ENCODE results near the gene SPA17. TPM values are rescaled to one million over a fixed set of nuclear protein-coding genes. Genes with fewer than 3 reads are reported as not detected.

The SPA17 gene
- polyA plus RNA-seq, 3 donors = 0.75 to 6.7 (median 4.2) TPM

DNA sequence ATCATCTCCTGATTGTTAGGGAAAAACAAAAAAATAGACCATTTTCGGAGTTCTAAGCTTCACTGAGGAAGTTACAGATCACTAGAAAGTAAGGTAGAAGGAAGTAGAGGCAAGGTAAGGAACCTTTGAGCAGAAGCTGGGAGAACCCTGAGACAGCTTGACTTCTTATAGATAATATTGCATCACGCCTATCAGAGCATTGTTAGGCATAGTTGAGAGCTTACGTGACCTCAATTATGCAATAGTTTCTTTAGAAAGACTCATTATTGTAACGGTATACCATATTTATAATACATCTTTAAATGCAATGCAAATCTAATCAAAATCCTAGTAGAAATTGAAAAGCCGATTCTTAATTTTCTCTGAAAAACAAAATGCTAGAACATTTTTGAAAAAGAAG is 46.2 kb upstream of the SPA17 start:
- Mint-ChIP-seq H3K9me3 (peaks cover 0 to 2% (median 0%) of the 10 kb centered on the region in 7 donors), H3K27ac (peak overlapping the region in 3 of 7 donors; percentile 42 to 47 (median 46)), H3K36me3 (peaks cover 61 to 66% of the 10 kb centered on the region in 2 donors), H3K27me3 (ENCODE audit: low read depth in 3 of 3) (no peaks in the 10 kb centered on the region), H3K4me3 (no peak overlapping the region), H3K4me1 (peaks cover 27% of the 10 kb centered on the region)
- Histone ChIP-seq H3K79me2 (ENCODE audit: insufficient read depth, low read length) (peaks cover 51% of the 10 kb centered on the region), H3K9ac (ENCODE audit: insufficient read depth, low read length, poor library complexity, severe bottlenecking) (no peak overlapping the region), H3K27me3 (ENCODE audit: control insufficient read depth in 2 of 2, insufficient read depth in 2 of 2, low read length in 2 of 2) (no peaks in the 10 kb centered on the region), H3K36me3 (replicated peaks in 1 of 2; ENCODE audit: control insufficient read depth in 1 of 2, insufficient read depth in 2 of 2, low read length in 2 of 2) (peaks cover 69 to 77% of the 10 kb centered on the region in 2 donors), H3K27ac (ENCODE audit: low read depth in 1 of 2, low read length in 2 of 2) (peak overlapping the region in 1 of 2 donors; percentile 42), H3K4me3 (replicated peaks in 1 of 3; ENCODE audit: low read depth in 2 of 3, low read length in 3 of 3) (no peak overlapping the region), H3K4me1 (ENCODE audit: control insufficient read depth in 1 of 2, insufficient read depth in 2 of 2, low read length in 2 of 2) (peaks cover 12 to 23% of the 10 kb centered on the region in 2 donors), H3K9me3 (replicated peaks in 1 of 2; ENCODE audit: control insufficient read depth in 1 of 2, insufficient read depth in 1 of 2, low read length in 2 of 2) (no peaks in the 10 kb centered on the region), H4K20me1 (ENCODE audit: insufficient read depth, low read length) (peaks cover 68% of the 10 kb centered on the region), H3K4me2 (replicated peaks; ENCODE audit: extremely low read depth, low read length, poor library complexity, severe bottlenecking) (no peak overlapping the region), H2AFZ (ENCODE audit: insufficient read depth, low read depth, low read length, poor library complexity, severe bottlenecking) (no peak overlapping the region)
- DNase-seq = peak in 2 of 3 donors; percentile 13 to 15
- WGBS (ENCODE audit: insufficient coverage) = no CpG with 5 or more reads among the region's 5 CpGs
- TF ChIP-seq, protein P1, sequence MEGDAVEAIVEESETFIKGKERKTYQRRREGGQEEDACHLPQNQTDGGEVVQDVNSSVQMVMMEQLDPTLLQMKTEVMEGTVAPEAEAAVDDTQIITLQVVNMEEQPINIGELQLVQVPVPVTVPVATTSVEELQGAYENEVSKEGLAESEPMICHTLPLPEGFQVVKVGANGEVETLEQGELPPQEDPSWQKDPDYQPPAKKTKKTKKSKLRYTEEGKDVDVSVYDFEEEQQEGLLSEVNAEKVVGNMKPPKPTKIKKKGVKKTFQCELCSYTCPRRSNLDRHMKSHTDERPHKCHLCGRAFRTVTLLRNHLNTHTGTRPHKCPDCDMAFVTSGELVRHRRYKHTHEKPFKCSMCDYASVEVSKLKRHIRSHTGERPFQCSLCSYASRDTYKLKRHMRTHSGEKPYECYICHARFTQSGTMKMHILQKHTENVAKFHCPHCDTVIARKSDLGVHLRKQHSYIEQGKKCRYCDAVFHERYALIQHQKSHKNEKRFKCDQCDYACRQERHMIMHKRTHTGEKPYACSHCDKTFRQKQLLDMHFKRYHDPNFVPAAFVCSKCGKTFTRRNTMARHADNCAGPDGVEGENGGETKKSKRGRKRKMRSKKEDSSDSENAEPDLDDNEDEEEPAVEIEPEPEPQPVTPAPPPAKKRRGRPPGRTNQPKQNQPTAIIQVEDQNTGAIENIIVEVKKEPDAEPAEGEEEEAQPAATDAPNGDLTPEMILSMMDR (IDR thresholded peaks at IDR 0.05) = no peak
- intact Hi-C loops (cut with micrococcal nuclease) = no loop called here

DNA sequence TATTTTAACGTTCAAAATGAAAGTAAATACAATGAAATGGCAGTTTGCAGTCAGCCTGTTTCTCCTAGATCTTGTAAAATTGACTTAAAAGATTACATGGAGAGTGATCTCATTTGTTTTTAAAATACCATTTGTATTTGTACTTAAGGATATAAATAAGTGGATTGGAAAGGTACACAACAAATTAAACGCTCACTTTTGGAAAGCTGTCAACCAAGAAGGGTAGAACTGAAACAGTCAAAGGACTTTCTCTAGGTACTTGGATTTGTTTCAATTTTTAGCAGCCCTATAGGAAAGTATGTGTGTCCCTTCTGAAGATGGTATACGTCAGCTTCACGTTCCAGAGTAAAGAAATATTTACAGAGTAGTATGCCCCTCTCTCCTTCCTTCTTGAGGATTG is 43.7 kb upstream of the SPA17 start:
- no peak overlapping the region for H3K4me3 ChIP-seq (replicated peaks in 1 of 3; ENCODE audit: low read depth in 2 of 3, low read length in 3 of 3)
- no peak for DNase-seq
- peaks cover 3 to 13% of the 10 kb centered on the region in 2 donors for H3K4me1 ChIP-seq (ENCODE audit: control insufficient read depth in 1 of 2, insufficient read depth in 2 of 2, low read length in 2 of 2)
- TF ChIP-seq, protein P1 (IDR thresholded peaks at IDR 0.05) = no peak
- Mint-ChIP-seq H3K4me1 (peaks cover 13% of the 10 kb centered on the region), H3K27me3 (ENCODE audit: low read depth in 3 of 3) (no peaks in the 10 kb centered on the region), H3K4me3 (no peak overlapping the region), H3K27ac (no peak overlapping the region), H3K9me3 (peaks cover 0 to 2% (median 0%) of the 10 kb centered on the region in 7 donors), H3K36me3 (peaks cover 74 to 86% of the 10 kb centered on the region in 2 donors)
- H3K36me3 ChIP-seq (replicated peaks in 1 of 2; ENCODE audit: control insufficient read depth in 1 of 2, insufficient read depth in 2 of 2, low read length in 2 of 2) = peaks cover 88 to 93% of the 10 kb centered on the region in 2 donors
- no peak overlapping the region for H3K9ac ChIP-seq (ENCODE audit: insufficient read depth, low read length, poor library complexity, severe bottlenecking)
- peaks cover 51% of the 10 kb centered on the region for H4K20me1 ChIP-seq (ENCODE audit: insufficient read depth, low read length)
- no peak overlapping the region for H3K4me2 ChIP-seq (replicated peaks; ENCODE audit: extremely low read depth, low read length, poor library complexity, severe bottlenecking)
- H3K27me3 ChIP-seq (ENCODE audit: control insufficient read depth in 2 of 2, insufficient read depth in 2 of 2, low read length in 2 of 2) = no peaks in the 10 kb centered on the region
- H2AFZ ChIP-seq (ENCODE audit: insufficient read depth, low read depth, low read length, poor library complexity, severe bottlenecking) = no peak overlapping the region
- intact Hi-C loops (cut with micrococcal nuclease) = no loop called here
- H3K9me3 ChIP-seq (replicated peaks in 1 of 2; ENCODE audit: control insufficient read depth in 1 of 2, insufficient read depth in 1 of 2, low read length in 2 of 2) = no peaks in the 10 kb centered on the region
- whole genome bisulfite sequencing (ENCODE audit: insufficient coverage) = no CpG with 5 or more reads among the region's 4 CpGs
- H3K79me2 ChIP-seq (ENCODE audit: insufficient read depth, low read length) = peaks cover 28% of the 10 kb centered on the region
- H3K27ac ChIP-seq (ENCODE audit: low read depth in 1 of 2, low read length in 2 of 2) = no peak overlapping the region

All from CD14-positive monocyte (primary cell).